Measurements from ENCODE around the gene MAB21L4.

The MAB21L4 gene

GRCh38 chr2:240895656-240896388 lies at the start of gene MAB21L4:
Gene MAB21L4 (minus strand): TSS chr2:240896156. CDS start chr2:240895997, 159 bp downstream.
- no peak for DNase-seq

- no peak for DNase-seq
These were observed 40.1 kb upstream of the MAB21L4 start for GRCh38 chr2:240936106-240936505.

GRCh38 chr2:240935103-240935876 lies 39.3 kb upstream of the MAB21L4 start:
- DNase-seq = no peak

GRCh38 chr2:240934701-240935102 lies 38.7 kb upstream of the MAB21L4 start:
- no peak for DNase-seq

- DNase-seq = no peak
These were observed 38.2 kb upstream of the MAB21L4 start for GRCh38 chr2:240933966-240934700.

GRCh38 chr2:240933048-240933965 lies 37.4 kb upstream of the MAB21L4 start:
- no peak for DNase-seq

- DNase-seq = no peak
These were observed 36.7 kb upstream of the MAB21L4 start for GRCh38 chr2:240932724-240933047.

- DNase-seq = no peak
These were observed 36.2 kb upstream of the MAB21L4 start for GRCh38 chr2:240932001-240932723.

GRCh38 chr2:240931319-240931949 lies 35.5 kb upstream of the MAB21L4 start:
- no peak for DNase-seq

GRCh38 chr2:240930631-240931318 lies 34.8 kb upstream of the MAB21L4 start:
- no peak for DNase-seq

- DNase-seq = no peak
These were observed 34.2 kb upstream of the MAB21L4 start for GRCh38 chr2:240930096-240930630.

GRCh38 chr2:240929364-240930095 lies 33.6 kb upstream of the MAB21L4 start:
- DNase-seq = no peak

- DNase-seq = no peak
These were observed 32.8 kb upstream of the MAB21L4 start for GRCh38 chr2:240928476-240929363.

- DNase-seq = no peak
These were observed 31.4 kb upstream of the MAB21L4 start for GRCh38 chr2:240927390-240927781.

GRCh38 chr2:240926516-240927389 lies 30.8 kb upstream of the MAB21L4 start:
- no peak for DNase-seq
